Mesendoderm (in vitro differentiated cells): ENCODE measurements around the gene FGF9. TPM values are rescaled to one million over a fixed set of nuclear protein-coding genes. Genes with fewer than 3 reads are reported as not detected.

Experiments
- DNase-seq: peaks from one replicate; pipeline ENCODE4 v3.0.0; 2013
- H2AK5ac ChIP-seq: 2 replicates; pipeline ENCODE4 v1.6.1; 2013; ENCODE audit warnings: low read length, inconsistent platforms
- H2BK120ac ChIP-seq: 2 replicates; pipeline ENCODE4 v1.6.1; 2013; ENCODE audit warnings: low read depth, mild to moderate bottlenecking, low read length, moderate library complexity, mixed read lengths
- H2BK15ac ChIP-seq: replicated peaks from 2 replicates; pipeline ENCODE4 v1.6.1; 2013; ENCODE audit warnings: low read depth, mild to moderate bottlenecking, moderate library complexity
- H2BK5ac ChIP-seq: 2 replicates; pipeline ENCODE4 v1.6.1; 2013; ENCODE audit warnings: low read length, inconsistent platforms
- H3K18ac ChIP-seq: 2 replicates; pipeline ENCODE4 v1.6.1; 2013; ENCODE audit warnings: mild to moderate bottlenecking, low read length, mixed read lengths
- H3K23ac ChIP-seq: one replicate; pipeline ENCODE4 v1.6.1; 2013; ENCODE audit warnings: low read length
- H3K27ac ChIP-seq: 2 replicates; pipeline ENCODE4 v1.5.1; 2013; ENCODE audit warnings: low read depth, mild to moderate bottlenecking, inconsistent platforms, low read length, moderate library complexity
- H3K27me3 ChIP-seq: 2 replicates; pipeline ENCODE4 v1.6.1; 2013; ENCODE audit warnings: low read length, control low read depth, mild to moderate bottlenecking, inconsistent platforms; ENCODE audit not compliant: insufficient read depth, poor library complexity
- H3K36me3 ChIP-seq: 2 replicates; pipeline ENCODE4 v1.6.1; 2013; ENCODE audit warnings: low read length, inconsistent platforms; ENCODE audit not compliant: control insufficient read depth, insufficient read depth
- H3K4ac ChIP-seq: one replicate; pipeline ENCODE4 v1.6.1; 2013; ENCODE audit warnings: low read depth, mild to moderate bottlenecking, low read length, moderate library complexity
- H3K4me1 ChIP-seq: 2 replicates; pipeline ENCODE4 v1.6.1; 2013; ENCODE audit warnings: low read depth, low read length, inconsistent platforms; ENCODE audit not compliant: control insufficient read depth
- H3K4me2 ChIP-seq: 2 replicates; pipeline ENCODE4 v1.6.1; 2013; ENCODE audit warnings: low read length
- H3K4me3 ChIP-seq: 2 replicates; pipeline ENCODE4 v1.5.1; 2013; ENCODE audit warnings: mild to moderate bottlenecking, low read length
- H3K56ac ChIP-seq: one replicate; pipeline ENCODE4 v1.6.1; 2013; ENCODE audit warnings: low read length
- H3K79me1 ChIP-seq: 2 replicates; pipeline ENCODE4 v1.6.1; 2013; ENCODE audit warnings: low read length, inconsistent platforms
- H3K79me2 ChIP-seq: 2 replicates; pipeline ENCODE4 v1.6.1; 2013; ENCODE audit warnings: mild to moderate bottlenecking, low read length; ENCODE audit not compliant: control insufficient read depth, insufficient read depth
- H3K9ac ChIP-seq: 2 replicates; pipeline ENCODE4 v1.6.1; 2013; ENCODE audit warnings: low read length, inconsistent platforms
- H4K5ac ChIP-seq: one replicate; pipeline ENCODE4 v1.6.1; 2013; ENCODE audit warnings: low read length
- H4K8ac ChIP-seq: one replicate; pipeline ENCODE4 v1.6.1; 2013; ENCODE audit warnings: low read depth, mild to moderate bottlenecking, control low read depth, low read length, moderate library complexity
- WGBS: extraction: QIAGEN DNeasy Blood & Tissue Kit; methylation state at CpG from one replicate; pipeline ENCODE4 v1.1.7; 2013; ENCODE audit warnings: low lambda C conversion rate, missing lambda C conversion rate; ENCODE audit not compliant: insufficient coverage; ENCODE audit errors: extremely low coverage; 5-methylcytosine and 5-hydroxymethylcytosine counted together
- polyA plus RNA-seq, 2 experiments: library from polyadenylated mRNA; stranded (reverse); fragments of 200-250 nt; gene quantifications; one replicate each; pipeline ENCODE4 v1.2.3, GENCODE V29; 2013

The FGF9 gene
- 0.06 TPM for polyA plus RNA-seq (2013, experiment 1 of 2)
- 0.03 TPM for polyA plus RNA-seq (2013, experiment 2 of 2)

DNA sequence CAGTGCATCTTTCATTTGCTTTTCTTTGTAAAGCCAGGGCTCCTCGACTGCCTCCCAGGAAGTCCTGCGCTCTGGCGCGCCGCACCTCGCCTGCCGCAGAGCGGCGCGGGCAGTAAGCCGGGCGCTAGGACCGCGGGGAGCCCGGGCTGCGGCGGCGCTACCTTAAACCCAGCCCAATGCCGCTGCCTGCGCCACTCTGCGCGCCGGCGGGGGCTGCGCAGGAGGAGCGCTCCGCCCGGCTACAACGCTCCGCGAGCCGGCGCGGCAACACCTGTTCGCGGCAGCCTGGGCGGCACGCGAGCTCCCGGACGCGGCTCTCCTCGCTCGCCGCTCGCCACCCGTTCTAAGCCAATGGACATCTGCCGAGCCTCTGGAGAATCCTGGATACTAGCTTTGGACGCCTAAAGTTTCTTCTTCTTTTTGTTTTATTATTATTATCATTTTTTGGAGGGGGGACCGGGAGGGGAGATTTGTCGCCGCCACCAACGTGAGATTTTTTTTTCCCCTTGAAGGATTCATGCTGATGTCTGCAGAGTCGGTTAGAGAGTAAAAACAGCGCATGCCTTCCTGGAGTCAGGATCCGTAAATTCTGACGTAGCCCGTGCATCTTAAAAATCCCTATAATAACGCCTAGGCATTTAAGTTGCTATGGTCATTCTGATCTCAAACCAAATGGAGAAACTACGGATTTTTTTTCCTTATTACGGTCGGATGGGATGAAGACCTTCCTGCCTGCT lies at the start of gene FGF9:
FGF9 (plus strand) TSS at position 191 of the 737 bp plus-strand sequence. CDS start 840 bp downstream, outside the sequence.
- Histone ChIP-seq H3K27me3 (peaks cover 39% of the 10 kb centered on the region), H2BK5ac (no peak within 1 kb of the TSS), H3K4me1 (no peaks in the 10 kb centered on the region), H3K23ac (peak within 1 kb of the TSS; percentile 59), H4K8ac (no peak within 1 kb of the TSS), H3K27ac (no peak within 1 kb of the TSS), H3K79me1 (no peaks in the 10 kb centered on the region), H3K4me2 (peak within 1 kb of the TSS; percentile 82), H2BK120ac (no peak within 1 kb of the TSS), H3K79me2 (no peaks in the 10 kb centered on the region), H4K5ac (no peak within 1 kb of the TSS), H3K36me3 (no peaks in the 10 kb centered on the region), H2BK15ac (no peak within 1 kb of the TSS), H2AK5ac (no peak within 1 kb of the TSS), H3K4ac (no peak within 1 kb of the TSS), H3K18ac (peak within 1 kb of the TSS; percentile 6), H3K9ac (peak within 1 kb of the TSS; percentile 70), H3K4me3 (peak within 1 kb of the TSS; percentile 41), H3K56ac (peak within 1 kb of the TSS; percentile 86)
- WGBS, result no CpG with 5 or more reads among the region's 62 CpGs
- peak; percentile 91 for DNase-seq

DNA sequence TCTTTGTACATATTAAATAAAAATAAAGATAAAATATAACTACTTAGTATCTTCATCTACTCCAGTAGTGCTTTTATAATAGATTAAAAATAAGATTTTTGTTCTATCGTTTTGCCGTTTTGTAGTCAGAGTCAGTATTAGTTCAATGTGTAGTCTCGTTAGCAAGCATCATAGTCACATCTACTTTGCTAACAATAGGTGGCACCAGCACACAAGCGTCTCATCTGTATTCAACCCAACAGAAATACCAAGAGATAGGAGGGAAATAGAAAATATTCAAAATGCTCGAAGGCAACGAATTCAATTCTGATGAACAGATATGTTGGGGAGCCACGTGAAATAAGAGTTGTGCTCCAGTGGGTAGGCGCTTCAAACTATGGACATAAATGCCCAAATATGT lies 45.5 kb upstream of the FGF9 start:
- peak; percentile 58 for DNase-seq
- WGBS, result no CpG with 5 or more reads among the region's 8 CpGs
- no peaks in the 10 kb centered on the region for H3K36me3 ChIP-seq
- no peak overlapping the region for H2BK5ac ChIP-seq
- H3K4ac ChIP-seq, result no peak overlapping the region
- H3K23ac ChIP-seq, result no peak overlapping the region
- no peak overlapping the region for H3K27ac ChIP-seq
- no peak overlapping the region for H3K9ac ChIP-seq
- no peak overlapping the region for H2BK15ac ChIP-seq
- no peak overlapping the region for H3K4me3 ChIP-seq
- no peak overlapping the region for H2AK5ac ChIP-seq
- H4K5ac ChIP-seq, result no peak overlapping the region
- no peak overlapping the region for H2BK120ac ChIP-seq
- H3K56ac ChIP-seq, result no peak overlapping the region
- H3K79me1 ChIP-seq, result no peaks in the 10 kb centered on the region
- H4K8ac ChIP-seq, result no peak overlapping the region
- no peak overlapping the region for H3K4me2 ChIP-seq
- no peaks in the 10 kb centered on the region for H3K27me3 ChIP-seq
- no peak overlapping the region for H3K18ac ChIP-seq
- H3K4me1 ChIP-seq, result no peaks in the 10 kb centered on the region
- H3K79me2 ChIP-seq, result no peaks in the 10 kb centered on the region

DNA sequence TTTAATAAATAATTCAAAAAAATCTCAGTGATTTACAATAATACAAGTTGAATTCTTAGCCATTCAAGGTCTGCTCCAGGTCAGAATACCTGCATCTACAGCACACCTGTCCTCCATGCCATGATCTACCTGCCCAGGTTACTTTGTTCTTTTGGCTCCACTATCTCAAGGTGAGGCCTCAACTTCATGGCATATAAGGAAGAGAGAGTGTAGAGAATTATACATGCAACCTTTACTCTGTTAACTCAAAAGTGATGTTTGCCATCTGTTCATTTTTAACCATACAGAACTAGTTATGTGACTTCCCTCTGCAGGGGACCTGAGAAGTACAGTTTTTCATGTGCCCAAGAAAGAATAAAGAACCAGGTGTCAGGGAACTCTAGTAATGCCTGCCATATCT lies 38.7 kb upstream of the FGF9 start:
- no peak for DNase-seq
- Histone ChIP-seq H2BK5ac (no peak overlapping the region), H3K23ac (no peak overlapping the region), H3K27me3 (no peaks in the 10 kb centered on the region), H3K79me1 (no peaks in the 10 kb centered on the region), H3K4ac (no peak overlapping the region), H4K5ac (no peak overlapping the region), H3K79me2 (no peaks in the 10 kb centered on the region), H2BK120ac (no peak overlapping the region), H2AK5ac (no peak overlapping the region), H2BK15ac (no peak overlapping the region), H3K4me2 (no peak overlapping the region), H3K18ac (no peak overlapping the region), H3K27ac (no peak overlapping the region), H3K56ac (no peak overlapping the region), H3K4me1 (no peaks in the 10 kb centered on the region), H4K8ac (no peak overlapping the region), H3K4me3 (no peak overlapping the region), H3K9ac (no peak overlapping the region), H3K36me3 (no peaks in the 10 kb centered on the region)

DNA sequence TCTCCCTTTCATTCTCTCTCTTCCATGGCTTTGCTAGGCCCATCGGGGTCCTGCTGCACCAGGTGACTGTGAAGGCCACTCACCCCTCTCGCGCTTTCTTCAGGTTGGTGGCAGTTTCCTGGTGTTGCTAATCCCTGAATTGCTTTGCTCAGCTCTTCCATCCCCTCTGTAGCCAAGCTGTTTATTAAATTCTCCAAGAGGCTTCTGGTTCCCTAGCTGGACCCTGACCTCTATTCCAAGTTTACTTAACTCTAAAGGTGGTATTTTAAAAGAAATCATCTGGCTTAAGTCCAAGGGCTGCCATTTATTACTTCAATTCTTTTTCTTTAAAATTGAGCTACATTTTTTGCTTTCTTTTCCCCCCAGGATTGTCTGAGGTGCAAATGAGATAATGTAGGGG lies 34.2 kb upstream of the FGF9 start:
- H4K5ac ChIP-seq, result no peak overlapping the region
- no peak overlapping the region for H3K4me3 ChIP-seq
- no peak overlapping the region for H3K27ac ChIP-seq
- no peak overlapping the region for H2BK15ac ChIP-seq
- no peaks in the 10 kb centered on the region for H3K27me3 ChIP-seq
- H3K36me3 ChIP-seq, result no peaks in the 10 kb centered on the region
- no peaks in the 10 kb centered on the region for H3K4me1 ChIP-seq
- H3K23ac ChIP-seq, result no peak overlapping the region
- no peak overlapping the region for H3K18ac ChIP-seq
- no peak overlapping the region for H2AK5ac ChIP-seq
- H2BK5ac ChIP-seq, result no peak overlapping the region
- no peak overlapping the region for H2BK120ac ChIP-seq
- no peak overlapping the region for H3K56ac ChIP-seq
- no peak overlapping the region for H4K8ac ChIP-seq
- no peak overlapping the region for H3K4ac ChIP-seq
- no peaks in the 10 kb centered on the region for H3K79me2 ChIP-seq
- H3K4me2 ChIP-seq, result no peak overlapping the region
- DNase-seq, result no peak
- no CpG with 5 or more reads among the region's 3 CpGs for WGBS
- H3K79me1 ChIP-seq, result no peaks in the 10 kb centered on the region
- no peak overlapping the region for H3K9ac ChIP-seq

DNA sequence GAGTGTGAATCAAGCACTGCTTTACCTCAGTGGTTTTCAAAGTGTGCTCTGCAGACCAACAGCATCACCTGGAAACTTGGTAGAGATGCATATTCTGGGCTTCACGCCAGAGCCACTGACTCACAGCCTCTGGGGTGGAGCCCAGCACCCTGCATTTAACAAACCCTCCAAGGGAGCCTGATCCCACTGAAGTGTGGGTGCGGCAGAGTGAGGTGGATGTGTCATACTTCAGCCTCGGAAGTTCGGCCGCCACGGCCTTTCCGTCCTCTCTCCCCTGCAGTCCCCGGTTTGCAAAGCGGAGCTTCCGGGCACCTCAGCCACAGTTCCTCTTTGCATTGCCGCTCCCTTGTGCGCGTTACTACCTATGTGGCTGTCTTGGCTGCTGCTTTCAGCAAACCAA lies 33.6 kb upstream of the FGF9 start:
- Histone ChIP-seq H3K18ac (no peak overlapping the region), H3K4me1 (no peaks in the 10 kb centered on the region), H3K56ac (no peak overlapping the region), H3K4me2 (no peak overlapping the region), H2BK15ac (no peak overlapping the region), H3K27ac (no peak overlapping the region), H4K5ac (no peak overlapping the region), H3K79me1 (no peaks in the 10 kb centered on the region), H3K36me3 (no peaks in the 10 kb centered on the region), H3K4me3 (no peak overlapping the region), H2AK5ac (no peak overlapping the region), H3K4ac (no peak overlapping the region), H3K79me2 (no peaks in the 10 kb centered on the region), H3K9ac (no peak overlapping the region), H2BK120ac (no peak overlapping the region), H3K27me3 (no peaks in the 10 kb centered on the region), H2BK5ac (no peak overlapping the region), H3K23ac (no peak overlapping the region), H4K8ac (no peak overlapping the region)
- no CpG with 5 or more reads among the region's 13 CpGs for WGBS
- DNase-seq, result no peak
